ENCODE data around the gene SESN1. TPM values are rescaled to one million over a fixed set of nuclear protein-coding genes. Genes with fewer than 3 reads are reported as not detected.

The SESN1 gene
- total and polyA plus RNA-seq, 9 of the 15 experiments (the other 6 are each of a cell fraction or from before 2014, with no cell fraction given), result 3.1 to 13.0 (median 7.4) TPM

DNA sequence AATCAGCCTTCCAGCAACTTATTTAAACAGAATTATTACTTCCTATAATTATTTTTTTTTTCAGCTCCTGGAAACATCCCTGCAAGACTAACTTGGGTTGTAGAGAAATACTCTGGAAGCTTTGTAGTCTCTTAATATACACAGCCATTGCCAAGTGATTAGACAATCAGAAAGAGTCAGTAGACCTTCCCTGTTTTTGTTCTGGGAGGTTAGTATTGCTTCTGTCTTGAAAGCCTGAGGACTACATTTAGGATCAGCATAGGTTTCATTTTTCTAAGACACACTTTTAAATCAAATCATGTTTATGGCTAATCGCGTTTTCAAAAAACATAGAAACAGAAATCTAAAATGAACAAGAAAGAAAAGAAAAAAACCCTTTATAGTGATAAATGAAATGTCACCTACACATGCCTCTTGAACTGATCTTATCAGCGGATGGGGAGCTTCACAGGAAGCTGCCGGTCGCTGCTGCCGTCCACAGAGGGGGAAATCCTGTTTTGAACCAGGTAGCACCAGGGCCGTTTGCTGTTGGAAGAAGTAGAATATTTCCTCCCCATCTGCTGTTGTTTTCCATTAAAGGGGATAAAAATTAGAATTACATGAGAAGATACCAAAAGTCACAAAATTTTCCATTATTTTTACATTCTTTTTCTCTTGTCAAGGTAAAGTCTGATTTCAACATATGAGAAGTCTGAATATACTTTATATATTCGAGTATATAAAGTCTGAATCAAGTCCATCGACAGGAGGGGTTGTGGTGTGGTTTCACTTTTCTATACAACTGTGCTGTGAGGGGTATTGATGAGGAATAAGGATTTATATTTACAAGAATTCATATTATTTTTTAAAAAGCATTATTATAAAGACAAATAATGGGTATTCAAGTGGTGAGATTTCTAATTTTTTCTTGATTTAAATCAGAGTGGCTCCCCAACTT, 151.8 kb downstream of the SESN1 start (continued):
- TF ChIP-seq CREB3 (tag; conservative IDR thresholded peaks at IDR 0.05; ENCODE audit: low read depth) (no peak), NFE2 (IDR thresholded peaks at IDR 0.05; ENCODE audit: low read depth) (no peak), SRF (CRISPR knock-in tag; IDR thresholded peaks at IDR 0.05) (no peak), ZEB2 (IDR thresholded peaks at IDR 0.05) (peak; percentile 47; the same call in 1 of the 2 replicates), ZNF3 (CRISPR knock-in tag; IDR thresholded peaks at IDR 0.05) (no peak), MTA1 (IDR thresholded peaks at IDR 0.05; ENCODE audit: borderline replicate concordance) (no peak), ETV1 (tag; conservative IDR thresholded peaks at IDR 0.05; ENCODE audit: low read depth) (peak; percentile 43; the same call in 1 of the 2 replicates), STAT6 (CRISPR knock-in tag; IDR thresholded peaks at IDR 0.05) (no peak), ZSCAN29 (IDR thresholded peaks at IDR 0.05) (no peak), L3MBTL2 (IDR thresholded peaks at IDR 0.05) (no peak), SMARCE1 (IDR thresholded peaks at IDR 0.05) (no peak), ZBTB26 (CRISPR knock-in tag; IDR thresholded peaks at IDR 0.05) (no peak), FOXJ3 (CRISPR knock-in tag; IDR thresholded peaks at IDR 0.05) (no peak), PKNOX1 (IDR thresholded peaks at IDR 0.05) (peak; percentile 32; the same call in 1 of the 2 replicates), ZNF347 (CRISPR knock-in tag; IDR thresholded peaks at IDR 0.05; ENCODE audit: low read depth) (no peak), CTBP1 (IDR thresholded peaks at IDR 0.05; ENCODE audit: borderline replicate concordance) (peak; percentile 12; the same call in 1 of the 2 replicates)
- TF ChIP-seq, protein P1, sequence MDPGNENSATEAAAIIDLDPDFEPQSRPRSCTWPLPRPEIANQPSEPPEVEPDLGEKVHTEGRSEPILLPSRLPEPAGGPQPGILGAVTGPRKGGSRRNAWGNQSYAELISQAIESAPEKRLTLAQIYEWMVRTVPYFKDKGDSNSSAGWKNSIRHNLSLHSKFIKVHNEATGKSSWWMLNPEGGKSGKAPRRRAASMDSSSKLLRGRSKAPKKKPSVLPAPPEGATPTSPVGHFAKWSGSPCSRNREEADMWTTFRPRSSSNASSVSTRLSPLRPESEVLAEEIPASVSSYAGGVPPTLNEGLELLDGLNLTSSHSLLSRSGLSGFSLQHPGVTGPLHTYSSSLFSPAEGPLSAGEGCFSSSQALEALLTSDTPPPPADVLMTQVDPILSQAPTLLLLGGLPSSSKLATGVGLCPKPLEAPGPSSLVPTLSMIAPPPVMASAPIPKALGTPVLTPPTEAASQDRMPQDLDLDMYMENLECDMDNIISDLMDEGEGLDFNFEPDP (CRISPR knock-in tag; IDR thresholded peaks at IDR 0.05), result no peak
